MM.1S (cell line): ENCODE data around the gene DNMT3A.

Source experiments
- DNase-seq: peaks from one replicate; pipeline ENCODE4 v3.0.0-alpha.2; 2015
- H2AFZ ChIP-seq: fragments of 300-600 bp; sonication (generic); 2 replicates; pipeline ENCODE4 v1.6.0; 2016; ENCODE audit warnings: antibody characterized with exemption, low read length
- H3F3A ChIP-seq: fragments of 300-600 bp; sonication (generic); 2 replicates; pipeline ENCODE4 v1.6.1; 2016; ENCODE audit warnings: mild to moderate bottlenecking, antibody characterized with exemption, low read length, moderate library complexity, mixed read lengths; ENCODE audit not compliant: insufficient read depth
- H3K27ac ChIP-seq: fragments of 300-600 bp; sonication (generic); 2 replicates; pipeline ENCODE4 v1.5.1; 2016; ENCODE audit warnings: mild to moderate bottlenecking, low read length
- H3K27me3 ChIP-seq: fragments of 300-600 bp; sonication (generic); replicated peaks from 2 replicates; pipeline ENCODE4 v1.6.0; 2016; ENCODE audit warnings: low read length; ENCODE audit not compliant: insufficient read depth
- H3K36me3 ChIP-seq: fragments of 300-600 bp; sonication (generic); replicated peaks from 2 replicates; pipeline ENCODE4 v1.6.1; 2016; ENCODE audit warnings: mild to moderate bottlenecking, low read length, mixed read lengths; ENCODE audit not compliant: insufficient read depth
- H3K4me1 ChIP-seq: fragments of 300-600 bp; sonication (generic); 2 replicates; pipeline ENCODE4 v1.6.1; 2016; ENCODE audit warnings: low read length, mixed read lengths
- H3K4me2 ChIP-seq: fragments of 300-600 bp; sonication (generic); 2 replicates; pipeline ENCODE4 v1.6.0; 2016; ENCODE audit warnings: low read depth, low read length
- H3K4me3 ChIP-seq: fragments of 300-600 bp; sonication (generic); 2 replicates; pipeline ENCODE4 v1.5.1; 2016; ENCODE audit warnings: low read length, mixed read lengths
- H3K79me2 ChIP-seq: fragments of 300-600 bp; sonication (generic); 2 replicates; pipeline ENCODE4 v1.6.1; 2016; ENCODE audit warnings: mixed run types, low read length, mixed read lengths
- H3K9ac ChIP-seq: fragments of 300-600 bp; sonication (generic); 2 replicates; pipeline ENCODE4 v1.6.1; 2016; ENCODE audit warnings: low read length, mixed read lengths
- H3K9me2 ChIP-seq: fragments of 300-600 bp; sonication (generic); replicated peaks from 2 replicates; pipeline ENCODE4 v1.6.1; 2016; ENCODE audit warnings: mild to moderate bottlenecking, low read length, mixed read lengths; ENCODE audit not compliant: insufficient read depth
- H3K9me3 ChIP-seq: fragments of 300-600 bp; sonication (generic); replicated peaks from 2 replicates; pipeline ENCODE4 v1.6.1; 2016; ENCODE audit warnings: mild to moderate bottlenecking, low read length, mixed read lengths; ENCODE audit not compliant: insufficient read depth
- H4K20me1 ChIP-seq: fragments of 300-600 bp; sonication (generic); 2 replicates; pipeline ENCODE4 v1.6.1; 2016; ENCODE audit warnings: mild to moderate bottlenecking, low read length, moderate library complexity, mixed read lengths; ENCODE audit not compliant: insufficient read depth
- CTCF ChIP-seq: fragments of 300-600 bp; sonication (generic); IDR thresholded peaks from 2 replicates; pipeline ENCODE4 v1.5.1; 2016; ENCODE audit warnings: antibody characterized with exemption, low read length, mixed read lengths
- EZH2 ChIP-seq: fragments of 300-600 bp; sonication (generic); optimal IDR thresholded peaks from 2 replicates; pipeline ENCODE3; 2017; ENCODE audit warnings: low read depth, mild to moderate bottlenecking, antibody characterized with exemption, low read length, mixed read lengths
- EZH2phosphoT487 ChIP-seq: fragments of 300-600 bp; sonication (generic); IDR thresholded peaks from 2 replicates; pipeline ENCODE4 v1.6.1; 2018; ENCODE audit warnings: antibody characterized with exemption, low read length

Gene DNMT3A

DNA sequence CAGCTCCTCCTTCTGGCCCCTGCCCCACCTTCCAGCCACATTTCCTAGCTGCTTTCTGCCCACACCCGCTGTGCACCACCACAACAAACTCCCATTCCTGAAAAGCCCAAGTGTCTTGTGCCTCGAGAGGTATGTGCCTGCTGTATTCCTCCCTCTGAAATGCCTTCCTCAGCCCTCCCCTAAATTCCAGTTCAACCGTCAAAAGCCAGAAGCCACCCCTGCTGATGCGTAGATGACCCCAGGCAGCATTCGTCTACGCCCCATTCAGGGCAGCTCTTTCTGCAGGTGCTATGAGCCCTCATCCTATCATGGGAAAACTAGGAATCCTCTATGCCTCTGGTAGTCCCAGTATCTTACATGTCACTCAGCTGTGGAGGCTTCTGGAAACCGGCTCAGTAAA lies 71.7 kb downstream of the DNMT3A start:
- no peak overlapping the region for H2AFZ ChIP-seq
- no peak overlapping the region for H3K9ac ChIP-seq
- H3K79me2 ChIP-seq, result no peaks in the 10 kb centered on the region
- H3K36me3 ChIP-seq, result no peaks in the 10 kb centered on the region
- DNase-seq, result no peak
- no peak overlapping the region for H3K4me2 ChIP-seq
- H3K4me3 ChIP-seq, result no peak overlapping the region
- H3F3A ChIP-seq, result no peaks in the 10 kb centered on the region
- no peak overlapping the region for H3K27ac ChIP-seq
- H3K9me2 ChIP-seq, result no peaks in the 10 kb centered on the region
- no peaks in the 10 kb centered on the region for H3K27me3 ChIP-seq
- TF ChIP-seq CTCF (no peak), EZH2 (no peak), EZH2phosphoT487 (no peak)
- H4K20me1 ChIP-seq, result no peaks in the 10 kb centered on the region
- no peaks in the 10 kb centered on the region for H3K4me1 ChIP-seq
- no peaks in the 10 kb centered on the region for H3K9me3 ChIP-seq

GRCh38 chr2:25269233-25269632 lies 72.5 kb downstream of the DNMT3A start:
- TF ChIP-seq EZH2 (no peak), CTCF (no peak), EZH2phosphoT487 (no peak)
- no peaks in the 10 kb centered on the region for H3K27me3 ChIP-seq
- no peaks in the 10 kb centered on the region for H3K79me2 ChIP-seq
- no peaks in the 10 kb centered on the region for H3K9me3 ChIP-seq
- no peak overlapping the region for H3K27ac ChIP-seq
- no peak overlapping the region for H3K4me3 ChIP-seq
- H3K36me3 ChIP-seq, result no peaks in the 10 kb centered on the region
- H3K9me2 ChIP-seq, result no peaks in the 10 kb centered on the region
- no peaks in the 10 kb centered on the region for H4K20me1 ChIP-seq
- H3F3A ChIP-seq, result no peaks in the 10 kb centered on the region
- H2AFZ ChIP-seq, result no peak overlapping the region
- no peak overlapping the region for H3K4me2 ChIP-seq
- no peak for DNase-seq
- no peak overlapping the region for H3K9ac ChIP-seq
- no peaks in the 10 kb centered on the region for H3K4me1 ChIP-seq

DNA sequence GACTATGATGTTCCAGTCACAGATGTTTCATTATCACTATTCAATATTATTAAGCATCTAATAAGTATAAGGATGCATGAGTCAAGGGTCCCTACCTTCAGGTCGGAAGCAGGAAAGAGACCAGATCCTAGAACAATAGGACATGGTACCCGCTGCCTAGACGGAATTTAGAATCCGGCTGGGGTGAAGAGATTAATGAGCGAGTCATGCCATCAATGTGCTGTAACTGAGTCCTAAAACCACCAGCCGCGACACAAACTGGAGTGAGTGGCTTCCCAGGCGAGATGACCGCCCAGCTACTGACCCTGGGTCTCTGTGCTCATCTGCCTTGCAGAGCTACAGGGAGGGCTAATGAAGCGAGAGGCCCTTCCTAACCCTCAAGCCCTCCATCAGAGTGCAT lies 73.6 kb downstream of the DNMT3A start:
- DNase-seq, result no peak
- Histone ChIP-seq H3K9ac (no peak overlapping the region), H3K4me3 (no peak overlapping the region), H2AFZ (no peak overlapping the region), H3K27me3 (no peaks in the 10 kb centered on the region), H3K79me2 (no peaks in the 10 kb centered on the region), H3K9me2 (no peaks in the 10 kb centered on the region), H3K27ac (no peak overlapping the region), H4K20me1 (no peaks in the 10 kb centered on the region), H3F3A (no peaks in the 10 kb centered on the region), H3K9me3 (no peaks in the 10 kb centered on the region), H3K4me2 (no peak overlapping the region), H3K36me3 (no peaks in the 10 kb centered on the region), H3K4me1 (no peaks in the 10 kb centered on the region)
- no peak for TF ChIP-seq EZH2phosphoT487
- TF ChIP-seq CTCF, result no peak
- no peak for TF ChIP-seq EZH2

DNA sequence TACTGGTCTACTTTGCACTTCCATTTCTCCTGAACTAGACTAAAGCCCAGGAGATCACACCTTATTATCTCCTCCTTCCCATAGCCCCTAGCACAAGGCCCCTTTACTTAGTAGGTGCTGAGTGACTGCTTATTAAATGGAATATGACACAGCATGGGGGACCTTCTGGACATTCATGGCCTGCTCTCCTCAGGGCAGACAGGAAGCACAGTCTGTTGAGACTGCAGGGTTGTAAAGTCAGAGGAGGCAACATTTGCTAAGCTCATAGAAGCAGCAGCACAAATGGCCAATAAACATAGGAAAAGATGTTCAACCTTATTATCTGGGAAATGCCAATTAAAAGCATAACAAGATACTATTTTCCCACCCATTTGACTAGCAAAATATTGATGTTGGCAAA lies 75.3 kb downstream of the DNMT3A start:
- Histone ChIP-seq H3K36me3 (no peaks in the 10 kb centered on the region), H3K27ac (no peak overlapping the region)
- TF ChIP-seq CTCF (no peak), EZH2phosphoT487 (no peak), EZH2 (no peak)

More for the DNA sequence above, 75.3 kb downstream of the DNMT3A start:
- H3K9me2 ChIP-seq, result no peaks in the 10 kb centered on the region
- H3K4me1 ChIP-seq, result no peaks in the 10 kb centered on the region
- no peaks in the 10 kb centered on the region for H3K79me2 ChIP-seq
- H3K9ac ChIP-seq, result no peak overlapping the region
- H3F3A ChIP-seq, result no peaks in the 10 kb centered on the region
- H3K9me3 ChIP-seq, result no peaks in the 10 kb centered on the region
- no peak overlapping the region for H3K4me2 ChIP-seq
- H3K27me3 ChIP-seq, result no peaks in the 10 kb centered on the region
- no peaks in the 10 kb centered on the region for H4K20me1 ChIP-seq
- no peak overlapping the region for H2AFZ ChIP-seq
- H3K4me3 ChIP-seq, result no peak overlapping the region
- no peak for DNase-seq
